Stimulated activated naive B cell treated with anti-CD40 and anti-IgM and Interleukin-4, amounts not matched to agents 10 μg/mL and 1 μg/mL and 100 μg/mL, for 72 hours (primary cell): Measurements from ENCODE around the gene KY.

Source experiments
- ATAC-seq, 2 donors: fragments of 150-1000 bp; cut with Tn5 transposase; replicated peaks; 2 replicates each; pipeline ENCODE4 v1.10.0; 2021; ENCODE audit warnings: moderate library complexity in 1 of 2
- DNase-seq: peaks from one replicate; pipeline ENCODE4 v3.0.0; 2021
- H3K27ac Mint-ChIP-seq: one replicate; pipeline ENCODE4 v1.8.0; 2022; ENCODE audit warnings: mild to moderate bottlenecking, mixed read lengths
- H3K27me3 Mint-ChIP-seq, 2 donors: one replicate each; pipeline ENCODE4 v1.8.0; 2022; ENCODE audit warnings: mixed read lengths in 2 of 2
- H3K36me3 Mint-ChIP-seq, 2 donors: one replicate each; pipeline ENCODE4 v1.8.0; 2022; ENCODE audit warnings: mixed read lengths in 2 of 2, mild to moderate bottlenecking in 1 of 2
- H3K4me1 Mint-ChIP-seq, 2 donors: one replicate each; pipeline ENCODE4 v1.8.0; 2022; ENCODE audit warnings: mixed read lengths in 2 of 2, mild to moderate bottlenecking in 1 of 2
- H3K4me3 Mint-ChIP-seq, 2 donors: one replicate each; pipeline ENCODE4 v1.8.0; 2022; ENCODE audit warnings: mild to moderate bottlenecking in 2 of 2, mixed read lengths in 2 of 2, moderate library complexity in 1 of 2
- H3K9me3 Mint-ChIP-seq, 2 donors: one replicate each; pipeline ENCODE4 v1.8.0; 2022; ENCODE audit warnings: mixed read lengths in 2 of 2, mild to moderate bottlenecking in 1 of 2

KY gene

DNA sequence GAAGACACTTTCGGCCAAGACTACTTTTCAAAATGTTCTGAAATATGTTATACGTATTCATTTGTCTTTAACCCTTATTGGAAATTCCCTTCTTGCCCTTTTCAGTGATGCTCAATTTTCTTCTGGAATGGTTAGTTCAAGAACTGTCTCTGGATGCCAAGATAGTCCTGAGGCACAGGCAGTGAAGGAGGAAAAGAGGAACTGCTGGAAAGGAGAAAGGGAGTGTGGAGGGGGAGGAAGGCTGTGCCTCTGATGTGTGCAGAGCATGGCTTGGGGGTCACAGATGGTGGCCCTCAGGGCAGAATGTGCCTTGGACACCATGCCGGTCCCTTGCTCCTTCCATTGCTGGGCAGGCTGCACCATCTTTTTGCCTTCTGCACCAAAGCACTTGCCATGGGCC, 91.2 kb downstream of the KY start:
- Mint-ChIP-seq H3K4me1 (no peaks in the 10 kb centered on the region), H3K4me3 (no peak overlapping the region), H3K27me3 (no peaks in the 10 kb centered on the region)

More for the DNA sequence above, 91.2 kb downstream of the KY start:
- H3K36me3 Mint-ChIP-seq = peaks cover 41 to 54% of the 10 kb centered on the region in 2 donors
- no peak for ATAC-seq
- no peak overlapping the region for H3K27ac Mint-ChIP-seq
- peaks cover 0 to 3% of the 10 kb centered on the region in 2 donors for H3K9me3 Mint-ChIP-seq
- DNase-seq = no peak
